HAP-1 (cell line): ENCODE data around the gene COL4A1.

Source experiments
- DNase-seq, 2 experiments: peaks; one replicate each; pipeline ENCODE4 v3.0.0-alpha.2; 2016 to 2020; ENCODE audit warnings: low spot score in 2 of 2
- H3K27me3 ChIP-seq: fragments of 250-450 bp; sonication (Bioruptor Pico); 2 replicates; pipeline ENCODE4 v1.5.1; 2020; ENCODE audit warnings: low read depth, mild to moderate bottlenecking, moderate library complexity
- H3K36me3 ChIP-seq: fragments of 250-450 bp; sonication (Bioruptor Pico); replicated peaks from 2 replicates; pipeline ENCODE4 v1.5.1; 2020; ENCODE audit warnings: mild to moderate bottlenecking
- H3K4me1 ChIP-seq: fragments of 250-450 bp; sonication (Bioruptor Pico); 2 replicates; pipeline ENCODE4 v1.5.1; 2020; ENCODE audit warnings: mild to moderate bottlenecking
- H3K4me3 ChIP-seq: fragments of 250-450 bp; sonication (Bioruptor Pico); 2 replicates; pipeline ENCODE4 v1.5.1; 2020; ENCODE audit warnings: mild to moderate bottlenecking, moderate library complexity
- H3K9me3 ChIP-seq: fragments of 250-450 bp; sonication (Bioruptor Pico); 2 replicates; pipeline ENCODE4 v1.5.1; 2020; ENCODE audit warnings: mild to moderate bottlenecking, moderate library complexity
- in situ Hi-C: fragments of 300-500 bp; cut with MboI; formaldehyde crosslinking; loops from 3 replicates; pipeline ENCODE4 v1.14.3; 2020; ENCODE audit warnings: low sequenced_read_pairs, inconsistent platforms, mixed read lengths

The COL4A1 gene

DNA sequence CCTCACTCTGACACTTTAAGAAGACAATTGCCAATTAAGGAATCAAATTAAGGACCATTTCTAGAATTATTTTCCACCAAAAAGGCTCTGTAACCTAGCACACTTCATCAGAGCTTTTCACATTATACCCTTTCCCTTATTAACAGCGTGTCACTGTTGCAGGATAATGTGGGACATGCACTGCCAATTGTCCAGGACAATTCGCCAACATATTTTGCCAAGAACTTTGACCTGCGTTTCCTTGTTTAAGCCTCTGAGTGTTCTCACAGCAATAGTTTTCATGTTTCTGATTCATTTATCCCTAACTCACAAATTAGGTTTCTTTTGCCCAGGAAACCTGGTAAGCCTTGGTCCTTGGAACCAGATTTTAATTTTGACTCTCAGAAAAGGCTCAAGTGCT is 13.3 kb downstream of the COL4A1 start:
- no peak for DNase-seq
- no peaks in the 10 kb centered on the region for H3K9me3 ChIP-seq
- peaks cover 13% of the 10 kb centered on the region for H3K27me3 ChIP-seq
- H3K4me1 ChIP-seq: no peaks in the 10 kb centered on the region
- H3K36me3 ChIP-seq: no peaks in the 10 kb centered on the region
- H3K4me3 ChIP-seq: no peak overlapping the region
- in situ Hi-C loops: no loop called here

DNA sequence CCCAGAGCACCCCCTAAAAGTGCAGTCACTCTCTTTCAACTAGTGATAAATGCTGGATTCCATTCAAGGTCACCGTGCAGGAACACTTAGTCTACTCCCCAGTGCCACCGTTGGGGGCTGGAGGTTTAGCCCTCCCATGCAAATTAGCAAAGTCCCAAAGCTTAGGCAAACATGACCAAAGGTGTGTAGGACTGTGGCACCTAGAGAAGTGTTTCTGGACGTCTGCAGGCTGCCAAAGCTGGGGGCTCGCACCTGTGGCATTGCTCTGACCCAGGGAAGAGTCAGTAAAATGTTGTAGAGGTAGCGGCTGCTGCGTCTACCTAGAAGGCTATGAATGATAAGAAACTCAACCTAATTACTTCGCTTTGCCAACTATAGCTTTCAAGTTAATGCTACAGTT is 13.9 kb downstream of the COL4A1 start:
- in situ Hi-C loops: no loop called here
- no peaks in the 10 kb centered on the region for H3K4me1 ChIP-seq
- H3K27me3 ChIP-seq: peaks cover 7% of the 10 kb centered on the region
- H3K9me3 ChIP-seq: no peaks in the 10 kb centered on the region
- no peaks in the 10 kb centered on the region for H3K36me3 ChIP-seq
- no peak overlapping the region for H3K4me3 ChIP-seq
- no peak for DNase-seq

DNA sequence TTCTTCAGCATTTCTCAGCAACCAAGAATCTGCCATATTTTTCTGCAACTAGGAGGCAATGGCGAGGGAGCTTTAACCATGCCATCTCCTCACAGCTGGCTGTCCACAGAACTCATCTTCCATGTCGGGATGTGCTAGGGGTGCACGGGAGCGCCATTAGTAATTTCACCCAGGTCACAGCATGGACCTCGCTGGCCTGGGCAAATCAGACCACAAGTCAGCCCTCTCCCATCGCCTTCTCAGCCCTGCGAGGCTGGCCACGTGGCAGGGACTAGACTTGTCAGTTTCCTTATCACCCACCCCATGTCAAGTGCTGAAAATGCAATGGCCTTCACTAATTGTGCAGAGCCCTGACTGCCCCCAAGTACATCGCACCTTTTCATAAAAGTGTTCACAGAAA is 15.7 kb downstream of the COL4A1 start:
- no peaks in the 10 kb centered on the region for H3K9me3 ChIP-seq
- DNase-seq: no peak
- H3K4me1 ChIP-seq: no peaks in the 10 kb centered on the region
- no peaks in the 10 kb centered on the region for H3K36me3 ChIP-seq
- H3K4me3 ChIP-seq: no peak overlapping the region
- in situ Hi-C loops: no loop called here
- H3K27me3 ChIP-seq: no peaks in the 10 kb centered on the region

DNA sequence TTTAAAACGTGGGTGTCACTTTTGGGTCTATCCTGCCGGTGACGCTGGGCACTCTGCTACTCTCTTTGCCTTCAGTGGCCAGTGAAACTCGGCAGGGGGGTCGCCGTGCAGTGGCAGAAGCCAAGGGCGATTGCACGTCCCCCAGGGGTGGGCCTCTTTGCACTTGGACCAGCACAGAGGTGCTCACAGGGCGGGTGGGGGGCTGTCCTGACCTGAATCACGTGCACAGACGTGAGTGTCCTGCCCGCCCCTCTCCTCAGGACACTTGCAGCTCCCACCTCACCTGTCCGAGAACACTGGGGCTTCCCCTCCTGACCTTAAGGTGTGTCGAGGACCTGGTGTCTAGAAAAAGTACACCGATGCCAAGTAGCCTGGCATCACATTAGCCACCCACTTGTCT is 16.1 kb downstream of the COL4A1 start:
- no peaks in the 10 kb centered on the region for H3K9me3 ChIP-seq
- no peak for DNase-seq
- no peak overlapping the region for H3K4me3 ChIP-seq
- in situ Hi-C loops: no loop called here
- H3K27me3 ChIP-seq: no peaks in the 10 kb centered on the region
- no peaks in the 10 kb centered on the region for H3K4me1 ChIP-seq
- no peaks in the 10 kb centered on the region for H3K36me3 ChIP-seq

DNA sequence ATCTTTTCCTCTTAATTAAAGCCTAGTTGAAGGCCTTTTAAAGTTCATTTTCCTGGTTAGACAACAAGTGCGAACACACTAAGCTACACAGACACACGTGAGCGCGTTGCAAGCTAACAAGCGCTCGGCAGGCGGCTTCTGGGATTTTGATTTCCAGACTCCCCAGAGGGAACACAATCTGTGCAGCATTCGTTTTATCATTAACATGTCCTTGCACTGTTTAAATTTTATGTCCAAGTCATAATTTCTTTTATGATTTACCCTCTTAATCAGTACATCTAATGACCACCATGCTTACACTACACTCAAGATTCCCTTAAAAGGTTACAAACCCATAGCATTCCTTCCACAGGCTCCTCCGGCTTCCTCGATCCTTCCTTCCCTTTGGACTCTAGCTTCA is 16.8 kb downstream of the COL4A1 start:
- no peak for DNase-seq
- Histone ChIP-seq H3K9me3 (no peaks in the 10 kb centered on the region), H3K27me3 (no peaks in the 10 kb centered on the region), H3K4me1 (no peaks in the 10 kb centered on the region), H3K36me3 (no peaks in the 10 kb centered on the region), H3K4me3 (no peak overlapping the region)
- in situ Hi-C loops: no loop called here

DNA sequence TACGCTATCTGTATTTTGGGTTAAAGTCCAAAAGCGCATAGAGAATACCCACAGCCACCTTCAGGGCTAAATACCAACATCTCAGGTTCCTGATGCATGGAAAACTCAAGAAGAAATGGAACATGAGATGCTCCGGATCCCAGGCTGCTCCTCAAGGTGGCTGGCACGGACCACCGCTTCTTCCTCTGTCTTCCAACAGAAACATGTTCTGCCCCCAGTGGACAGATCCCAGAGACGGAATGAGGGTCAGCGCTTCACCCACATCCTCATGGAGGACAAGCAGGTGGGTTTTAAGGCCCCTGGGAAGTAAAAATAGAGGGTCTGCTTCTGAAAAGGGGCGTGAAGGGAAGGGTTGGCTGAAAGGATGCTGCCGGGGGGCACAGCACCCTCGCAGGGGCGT is 17.3 kb downstream of the COL4A1 start:
- H3K4me1 ChIP-seq: no peaks in the 10 kb centered on the region
- H3K9me3 ChIP-seq: no peaks in the 10 kb centered on the region
- in situ Hi-C loops: no loop called here
- H3K36me3 ChIP-seq: no peaks in the 10 kb centered on the region
- no peak overlapping the region for H3K4me3 ChIP-seq
- DNase-seq: no peak
- no peaks in the 10 kb centered on the region for H3K27me3 ChIP-seq

DNA sequence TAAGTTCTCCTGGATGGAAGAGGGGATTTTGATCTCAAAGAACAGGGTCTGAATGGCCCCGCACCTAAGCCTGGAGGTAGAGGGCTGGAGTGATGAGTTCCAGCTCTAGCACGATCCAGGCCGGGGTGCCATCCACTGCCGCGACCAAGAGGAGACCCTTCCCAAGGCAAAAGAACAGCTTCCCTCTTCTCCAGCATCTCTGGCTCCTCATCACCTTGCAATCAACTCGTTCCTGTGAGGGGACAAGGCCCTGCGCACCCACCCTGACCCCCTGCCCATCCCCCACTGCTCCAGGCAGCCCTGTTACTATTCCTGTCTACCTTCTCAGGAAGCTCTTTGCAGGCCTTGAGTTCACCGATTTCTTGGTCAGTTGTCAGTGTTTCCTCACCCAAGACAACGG is 17.8 kb downstream of the COL4A1 start:
- Histone ChIP-seq H3K4me3 (no peak overlapping the region), H3K27me3 (no peaks in the 10 kb centered on the region), H3K4me1 (no peaks in the 10 kb centered on the region), H3K36me3 (no peaks in the 10 kb centered on the region), H3K9me3 (no peaks in the 10 kb centered on the region)
- in situ Hi-C loops: no loop called here
- no peak for DNase-seq

DNA sequence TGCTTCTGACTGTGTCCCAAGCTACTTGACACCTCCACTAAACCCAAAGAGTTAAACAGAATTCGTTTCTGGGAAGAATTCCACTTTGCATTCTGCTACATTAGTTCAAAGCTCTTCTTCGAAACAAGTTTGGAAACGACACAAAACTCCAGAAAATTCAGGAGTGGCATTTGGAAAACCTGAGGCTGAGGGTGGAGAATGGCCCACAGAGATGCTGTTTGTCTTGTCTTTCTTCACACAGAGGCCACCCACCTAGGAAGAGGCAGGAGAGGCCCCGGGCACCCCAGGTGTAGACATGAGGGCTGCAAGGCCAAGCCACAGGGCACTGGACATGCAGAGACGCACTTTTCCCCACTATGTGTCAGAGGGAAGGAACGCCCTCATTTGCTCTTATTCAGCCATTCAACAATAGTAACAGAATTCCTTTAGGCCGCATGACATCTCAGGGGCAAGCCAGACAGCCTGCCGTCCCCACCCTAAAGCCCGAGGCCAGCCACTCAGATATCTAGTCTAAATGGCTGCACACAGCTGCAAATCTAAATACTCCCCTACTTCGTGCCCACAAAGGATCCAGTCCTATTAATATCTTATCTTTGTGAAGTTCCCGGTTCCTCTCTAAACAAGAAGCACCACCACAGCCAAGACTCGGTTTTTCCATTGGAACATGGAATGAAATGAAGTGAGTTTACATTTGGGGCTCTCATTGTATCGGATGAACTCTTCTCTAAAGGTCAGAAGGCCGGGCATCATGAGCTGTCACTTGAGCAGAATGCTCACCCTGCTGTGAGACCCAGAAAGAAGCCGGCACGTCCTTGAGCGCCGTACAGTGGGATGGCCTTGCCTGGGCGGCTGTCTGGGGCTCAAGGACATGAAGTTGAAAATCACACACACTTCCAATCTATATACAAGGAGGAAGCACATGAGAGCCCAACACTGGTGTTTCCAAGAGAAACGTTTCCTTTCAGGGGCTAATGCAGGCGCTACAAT is 19.8 kb downstream of the COL4A1 start:
- H3K4me3 ChIP-seq: no peak overlapping the region
- in situ Hi-C loops: no loop called here
- no peaks in the 10 kb centered on the region for H3K4me1 ChIP-seq
- no peaks in the 10 kb centered on the region for H3K27me3 ChIP-seq
- H3K36me3 ChIP-seq: no peaks in the 10 kb centered on the region
- DNase-seq: no peak
- no peaks in the 10 kb centered on the region for H3K9me3 ChIP-seq

DNA sequence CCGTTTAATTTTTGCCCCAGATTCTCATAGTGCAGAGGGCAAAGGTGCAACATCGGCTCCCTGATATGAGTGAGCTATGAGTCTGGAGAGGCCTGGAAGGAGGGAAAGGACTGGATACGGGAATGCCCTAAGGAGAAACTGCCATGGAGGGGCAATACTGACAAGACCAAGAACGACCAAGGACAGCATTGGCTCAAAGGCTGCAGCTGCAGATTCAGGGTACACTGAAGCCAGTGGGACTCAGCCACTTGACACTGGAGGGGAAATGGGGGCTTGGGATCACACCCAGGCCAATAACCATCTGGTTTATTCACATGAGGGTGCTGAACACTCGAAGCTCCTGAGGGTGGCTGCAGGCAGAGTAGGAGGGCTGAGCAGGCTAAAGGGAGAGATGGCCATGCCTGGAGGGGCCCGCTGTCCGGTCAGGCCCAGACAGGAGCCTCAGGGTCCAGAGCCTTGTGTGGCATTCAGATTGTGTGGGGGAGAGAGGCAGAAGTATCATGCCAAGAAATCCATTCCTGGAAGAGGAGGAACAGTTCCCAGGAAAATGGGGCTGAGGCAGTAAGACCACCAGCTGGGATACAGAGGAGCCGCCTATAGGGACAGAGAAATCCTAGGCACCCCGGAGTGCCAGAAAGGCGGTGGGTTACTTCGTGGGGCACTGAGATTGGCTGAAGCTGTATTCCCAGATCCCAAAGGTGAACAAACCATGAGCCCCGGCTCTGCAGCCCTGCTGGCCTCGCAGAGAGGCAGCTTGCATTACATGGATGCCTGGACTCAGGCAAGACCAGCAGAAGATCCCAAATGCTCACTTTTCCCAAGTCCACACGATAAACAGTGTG is 20.7 kb downstream of the COL4A1 start:
- no peaks in the 10 kb centered on the region for H3K27me3 ChIP-seq
- in situ Hi-C loops: no loop called here
- DNase-seq: no peak
- H3K9me3 ChIP-seq: no peaks in the 10 kb centered on the region
- no peaks in the 10 kb centered on the region for H3K4me1 ChIP-seq
- no peak overlapping the region for H3K4me3 ChIP-seq
- no peaks in the 10 kb centered on the region for H3K36me3 ChIP-seq

DNA sequence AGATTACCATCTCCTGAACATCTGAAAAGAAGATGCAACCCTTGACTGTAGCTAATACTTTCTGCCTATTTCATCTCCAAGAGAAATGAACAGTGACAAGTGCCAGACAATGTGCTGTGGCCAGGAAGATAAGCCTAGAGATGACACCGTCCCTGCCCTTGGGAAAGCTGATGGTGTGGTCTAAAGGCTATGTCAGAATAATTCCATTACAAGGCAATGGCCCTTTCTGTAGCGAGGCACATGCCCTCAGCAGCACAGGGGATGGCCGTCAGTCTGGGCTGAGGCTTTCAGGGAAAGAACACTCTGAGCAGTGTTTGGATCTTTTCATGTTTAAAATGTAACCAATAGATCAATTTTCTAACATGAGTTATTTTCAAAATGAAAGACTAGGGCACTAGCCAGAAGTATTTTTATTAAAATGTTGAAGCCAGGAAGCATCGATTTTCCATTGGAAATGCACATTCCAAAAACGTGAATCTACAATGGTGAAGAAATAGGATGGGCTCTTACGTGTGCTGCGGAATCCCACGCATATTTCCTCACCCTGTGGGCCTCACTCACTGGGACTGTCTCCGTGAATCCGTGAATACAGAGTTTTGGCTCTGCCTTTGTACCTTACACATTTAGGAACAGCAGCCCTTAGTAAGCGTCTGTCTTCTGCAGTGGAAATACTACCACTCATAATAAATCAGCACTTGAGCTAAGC is 22.0 kb downstream of the COL4A1 start:
- no peak for DNase-seq
- Histone ChIP-seq H3K4me1 (no peaks in the 10 kb centered on the region), H3K9me3 (no peaks in the 10 kb centered on the region), H3K27me3 (peaks cover 4% of the 10 kb centered on the region; the same call in 1 of the 2 replicates), H3K36me3 (no peaks in the 10 kb centered on the region), H3K4me3 (no peak overlapping the region)
- in situ Hi-C loops: no loop called here

DNA sequence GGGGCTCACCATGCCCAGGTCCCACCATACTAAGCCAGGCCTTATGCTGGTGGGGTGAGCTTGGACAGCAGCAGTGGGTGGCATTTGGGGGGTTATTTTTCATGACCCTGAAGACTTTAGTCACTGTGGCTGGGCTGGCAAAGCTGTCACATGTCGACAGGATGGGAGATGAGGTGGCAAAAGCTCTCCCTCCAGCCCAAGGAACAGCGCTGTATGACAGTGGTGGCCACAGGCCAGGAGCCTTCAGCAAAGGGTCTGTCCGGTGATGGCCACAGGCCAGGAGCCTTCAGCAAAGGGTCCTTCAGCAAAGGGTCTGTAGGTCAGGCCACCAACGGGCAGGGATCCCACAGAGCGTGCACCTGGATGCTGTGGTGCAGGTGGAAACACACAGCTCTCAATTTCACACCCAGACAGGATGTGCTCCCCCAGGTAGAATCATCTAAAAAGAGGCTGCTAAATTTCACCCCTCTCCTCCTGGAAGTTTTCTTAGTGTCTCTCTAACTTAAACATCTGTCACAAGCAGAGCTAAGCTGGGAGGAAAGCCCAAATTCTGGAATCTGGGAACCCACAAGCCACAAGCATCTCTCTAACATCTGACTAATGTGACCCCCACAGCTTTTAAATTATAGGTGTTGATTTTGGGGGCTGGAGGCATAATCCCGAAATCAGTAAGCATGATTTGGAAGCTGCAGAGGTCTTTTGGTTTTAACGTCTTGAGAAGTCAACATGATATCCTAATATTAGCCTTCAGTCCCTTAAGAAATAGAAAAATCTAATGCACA is 23.0 kb downstream of the COL4A1 start:
- peaks cover 4% of the 10 kb centered on the region; the same call in 1 of the 2 replicates for H3K27me3 ChIP-seq
- no peaks in the 10 kb centered on the region for H3K4me1 ChIP-seq
- H3K4me3 ChIP-seq: no peak overlapping the region
- no peak for DNase-seq
- H3K9me3 ChIP-seq: no peaks in the 10 kb centered on the region
- in situ Hi-C loops: no loop called here
- H3K36me3 ChIP-seq: no peaks in the 10 kb centered on the region

DNA sequence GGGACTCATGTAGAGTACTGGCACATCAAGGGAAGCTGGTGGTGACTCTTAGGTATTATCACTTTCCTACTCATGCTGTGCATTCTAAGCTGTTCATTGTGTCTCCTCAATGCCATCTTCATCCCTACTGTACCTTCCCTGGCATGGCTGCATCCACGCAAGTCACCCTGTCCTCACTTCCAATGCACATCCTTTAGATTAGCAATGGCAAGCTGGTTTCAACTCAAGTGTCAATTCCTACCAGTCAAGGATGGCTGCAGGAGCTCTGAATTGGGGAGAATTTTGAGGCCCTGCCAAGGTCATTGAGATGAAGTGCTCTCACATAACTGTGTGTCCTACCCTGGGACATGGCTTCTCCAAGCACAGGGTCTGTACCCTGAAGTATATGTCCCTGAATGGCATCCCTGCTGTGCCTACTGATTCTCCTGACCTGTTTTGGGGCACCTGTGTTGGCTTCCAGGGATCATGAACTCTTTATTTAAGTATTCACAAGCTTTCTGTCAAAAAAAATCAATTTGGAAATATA is 24.6 kb downstream of the COL4A1 start:
- in situ Hi-C loops: no loop called here
- H3K4me3 ChIP-seq: no peak overlapping the region
- no peak for DNase-seq
- H3K36me3 ChIP-seq: no peaks in the 10 kb centered on the region
- peaks cover 4% of the 10 kb centered on the region; the same call in 1 of the 2 replicates for H3K27me3 ChIP-seq
- no peaks in the 10 kb centered on the region for H3K4me1 ChIP-seq
- no peaks in the 10 kb centered on the region for H3K9me3 ChIP-seq

DNA sequence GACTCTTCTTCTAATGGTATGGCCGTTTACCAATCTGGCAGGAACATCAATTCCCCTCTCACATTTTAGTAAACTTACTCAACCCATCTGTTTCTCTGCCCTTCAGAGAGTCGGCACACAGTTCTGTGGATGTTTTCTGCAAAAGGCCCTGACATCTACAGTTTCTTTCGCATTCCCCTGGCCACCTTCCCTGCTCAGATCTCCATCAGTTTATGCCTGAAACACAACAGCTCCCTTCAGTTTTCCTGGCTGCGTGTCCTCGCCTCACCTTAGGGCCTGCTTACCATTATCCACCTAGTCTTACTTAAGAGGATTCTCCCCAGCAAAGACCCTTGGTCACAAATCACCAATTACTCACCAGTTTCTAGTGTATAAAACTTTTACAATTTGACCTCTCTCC is 25.2 kb downstream of the COL4A1 start:
- in situ Hi-C loops: no loop called here
- H3K36me3 ChIP-seq: no peaks in the 10 kb centered on the region
- H3K9me3 ChIP-seq: no peaks in the 10 kb centered on the region
- no peak overlapping the region for H3K4me3 ChIP-seq
- peaks cover 4% of the 10 kb centered on the region; the same call in 1 of the 2 replicates for H3K27me3 ChIP-seq
- H3K4me1 ChIP-seq: no peaks in the 10 kb centered on the region
- no peak for DNase-seq
